Left ventricle myocardium inferior (tissue), 1 donor: ENCODE data around the gene CELF2. TPM values are rescaled to one million over a fixed set of nuclear protein-coding genes. Genes with fewer than 3 reads are reported as not detected.

Experiments
- DNase-seq: peaks from one replicate; pipeline ENCODE4 v3.0.0-alpha.2; 2020
- H3K27ac ChIP-seq: fragments of 200-600 bp; replicated peaks from 2 replicates; pipeline ENCODE4 v1.8.0; 2021
- H3K27me3 ChIP-seq: fragments of 200-600 bp; 2 replicates; pipeline ENCODE4 v1.8.0; 2021; ENCODE audit warnings: low read depth
- H3K36me3 ChIP-seq: fragments of 200-600 bp; 2 replicates; pipeline ENCODE4 v1.8.0; 2021
- H3K4me1 ChIP-seq: fragments of 200-600 bp; 2 replicates; pipeline ENCODE4 v1.8.0; 2021
- H3K4me3 ChIP-seq: fragments of 200-600 bp; 2 replicates; pipeline ENCODE4 v1.8.0; 2021; ENCODE audit warnings: mild to moderate bottlenecking, moderate library complexity
- H3K9me3 ChIP-seq: fragments of 200-600 bp; replicated peaks from 2 replicates; pipeline ENCODE4 v1.8.0; 2021
- CTCF ChIP-seq: fragments of 200-600 bp; IDR thresholded peaks from 2 replicates; pipeline ENCODE4 v1.8.0; 2021; ENCODE audit warnings: antibody characterized with exemption, mild to moderate bottlenecking, borderline replicate concordance
- intact Hi-C: fragments of 100-400 bp; cut with micrococcal nuclease; formaldehyde crosslinking; loops from one replicate; pipeline ENCODE4 v1.11.0; 2022
- total RNA-seq: library from RNA; stranded (reverse); fragmentation: NEBNext Ultra II Directional; extraction: Animal tissue kit (Norgen Biotek cat#: 25700); gene quantifications from one replicate; pipeline ENCODE4 v1.2.1, GENCODE V29; 2021
- donor health status: DM: no; HTN: yes; CAD: no; lungs with severe emphysema.

CELF2 gene
- total RNA-seq, 1 donor from 2014 or later: 74.9 TPM

DNA sequence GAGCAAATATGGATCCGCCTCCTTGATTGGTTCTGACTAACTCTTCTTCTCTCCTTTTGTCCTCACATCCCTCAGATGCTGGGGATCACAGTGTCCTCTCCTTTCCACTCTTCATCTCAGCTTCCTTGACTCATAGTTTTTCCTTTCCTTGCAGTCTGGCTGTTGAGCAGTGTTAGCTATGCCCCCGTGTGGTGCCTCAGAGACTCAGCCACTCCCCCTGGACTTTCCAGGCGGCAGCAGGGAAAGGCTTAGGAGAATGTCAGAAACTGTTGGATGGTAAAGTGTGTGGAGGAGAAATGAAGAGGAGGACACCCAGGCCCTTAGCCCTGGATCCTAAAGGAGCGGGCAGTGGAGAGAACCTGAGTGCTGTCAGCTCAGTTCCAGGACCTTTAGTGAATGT is 267.5 kb downstream of the CELF2 start:
- peak; percentile 17 for TF ChIP-seq CTCF
- no peak overlapping the region for H3K27ac ChIP-seq
- H3K4me3 ChIP-seq: no peak overlapping the region
- H3K36me3 ChIP-seq: peaks cover 57% of the 10 kb centered on the region
- no peaks in the 10 kb centered on the region for H3K9me3 ChIP-seq
- intact Hi-C loops: no loop called here
- H3K27me3 ChIP-seq: no peaks in the 10 kb centered on the region
- DNase-seq: no peak
- peaks cover 5% of the 10 kb centered on the region for H3K4me1 ChIP-seq

GRCh38 chr10:11286261-11286852 is 268.7 kb downstream of the CELF2 start:
- Histone ChIP-seq H3K27ac (no peak overlapping the region), H3K4me3 (no peak overlapping the region), H3K9me3 (no peaks in the 10 kb centered on the region), H3K27me3 (no peaks in the 10 kb centered on the region), H3K36me3 (peaks cover 57% of the 10 kb centered on the region), H3K4me1 (peaks cover 5% of the 10 kb centered on the region)
- no peak for DNase-seq
- intact Hi-C loops: no loop called here
- no peak for TF ChIP-seq CTCF

GRCh38 chr10:11288302-11288701 is 270.6 kb downstream of the CELF2 start:
- H3K27me3 ChIP-seq: no peaks in the 10 kb centered on the region
- DNase-seq: no peak
- no peak overlapping the region for H3K27ac ChIP-seq
- intact Hi-C loops: no loop called here
- H3K9me3 ChIP-seq: no peaks in the 10 kb centered on the region
- no peak overlapping the region for H3K4me3 ChIP-seq
- TF ChIP-seq CTCF: no peak
- peaks cover 5% of the 10 kb centered on the region for H3K4me1 ChIP-seq
- peaks cover 61% of the 10 kb centered on the region for H3K36me3 ChIP-seq

DNA sequence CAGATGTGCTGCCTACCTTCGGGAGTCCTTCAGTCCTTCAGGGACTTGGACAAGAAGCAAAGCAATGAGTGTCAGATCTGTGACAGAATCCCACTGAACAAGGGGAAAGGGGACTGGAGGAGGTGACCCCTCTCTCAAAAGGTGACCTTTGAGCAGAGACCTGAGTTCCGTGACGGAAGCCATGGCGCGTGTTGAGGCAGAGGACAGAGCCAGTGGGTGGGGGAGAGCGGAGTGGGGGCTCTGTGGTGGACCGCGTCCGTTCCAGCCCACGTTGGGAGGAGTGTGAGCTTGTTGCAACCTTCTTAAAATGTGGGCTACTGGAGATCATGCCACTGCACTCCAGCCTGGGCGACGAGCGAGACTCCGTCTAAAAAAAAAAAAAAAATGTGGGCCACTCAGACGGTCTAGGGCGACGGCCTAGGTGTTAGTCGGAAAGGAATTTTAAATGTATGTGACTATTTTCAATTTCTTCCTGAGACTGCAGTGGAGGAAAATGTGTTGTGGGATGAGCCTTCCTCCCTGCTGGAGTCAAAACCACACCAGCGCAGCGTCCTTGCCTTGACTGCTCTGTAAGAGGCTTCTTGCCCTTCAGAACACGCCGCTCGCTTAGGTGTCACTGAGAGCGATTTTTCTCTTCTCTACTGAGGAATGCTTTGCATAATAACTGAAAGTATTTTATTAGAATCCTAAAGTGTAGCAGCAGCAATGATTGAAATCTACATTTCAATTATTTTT is 272.7 kb downstream of the CELF2 start:
- Histone ChIP-seq H3K4me3 (no peak overlapping the region), H3K36me3 (peaks cover 78% of the 10 kb centered on the region), H3K9me3 (no peaks in the 10 kb centered on the region), H3K27ac (no peak overlapping the region), H3K27me3 (no peaks in the 10 kb centered on the region), H3K4me1 (peaks cover 5% of the 10 kb centered on the region)
- DNase-seq: no peak
- TF ChIP-seq CTCF: no peak
- intact Hi-C loops: no loop called here

DNA sequence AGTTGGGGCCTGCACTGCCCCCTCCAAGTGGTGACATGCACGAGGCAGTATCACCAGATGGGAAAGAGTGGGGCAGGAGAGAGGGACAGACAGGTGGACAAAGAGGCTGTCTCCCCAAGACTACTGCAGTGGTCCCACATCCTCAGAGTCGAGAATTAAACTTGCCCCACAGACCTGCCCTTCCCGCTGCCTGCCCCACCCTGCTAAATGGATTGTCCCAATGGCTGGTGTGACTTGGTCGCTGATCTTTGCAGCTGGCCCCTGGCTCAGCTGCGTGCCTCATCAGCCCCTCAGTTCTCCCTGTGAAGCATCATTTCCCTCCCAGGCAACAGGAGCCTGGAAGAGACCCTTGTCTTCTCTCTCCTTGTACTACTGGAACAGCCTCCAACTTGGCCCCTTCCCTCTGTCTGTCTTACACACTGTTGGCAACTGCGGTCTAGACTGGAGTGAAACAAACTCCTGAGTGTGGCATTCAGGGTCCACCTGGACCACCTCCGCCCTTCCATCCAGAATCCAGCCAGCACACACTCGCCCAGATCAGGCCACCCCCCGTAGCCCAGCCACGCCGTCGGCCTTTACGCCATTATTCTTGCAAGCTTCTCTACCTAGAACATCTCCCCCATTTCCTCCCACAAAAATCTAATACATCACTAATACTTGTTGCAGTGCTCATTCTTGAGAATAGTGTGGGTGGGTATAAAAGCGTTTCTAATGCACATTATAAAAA is 275.1 kb downstream of the CELF2 start:
- H3K27me3 ChIP-seq: no peaks in the 10 kb centered on the region
- no peak for DNase-seq
- intact Hi-C loops: no loop called here
- peaks cover 3% of the 10 kb centered on the region for H3K4me1 ChIP-seq
- H3K27ac ChIP-seq: no peak overlapping the region
- no peaks in the 10 kb centered on the region for H3K9me3 ChIP-seq
- TF ChIP-seq CTCF: no peak
- peaks cover 68% of the 10 kb centered on the region for H3K36me3 ChIP-seq
- H3K4me3 ChIP-seq: no peak overlapping the region
